Erythroblast (primary cell): Measurements from ENCODE around the gene MAS1L.

Experiments
- GATA1 ChIP-seq: IDR thresholded peaks from 2 replicates; pipeline ENCODE4 v1.6.1; 2011; ENCODE audit warnings: low read depth, mild to moderate bottlenecking, control low read depth, low read length, moderate library complexity
- POLR2A ChIP-seq: IDR thresholded peaks from 2 replicates; pipeline ENCODE4 v1.6.1; 2011; ENCODE audit warnings: mild to moderate bottlenecking, low read length

DNA sequence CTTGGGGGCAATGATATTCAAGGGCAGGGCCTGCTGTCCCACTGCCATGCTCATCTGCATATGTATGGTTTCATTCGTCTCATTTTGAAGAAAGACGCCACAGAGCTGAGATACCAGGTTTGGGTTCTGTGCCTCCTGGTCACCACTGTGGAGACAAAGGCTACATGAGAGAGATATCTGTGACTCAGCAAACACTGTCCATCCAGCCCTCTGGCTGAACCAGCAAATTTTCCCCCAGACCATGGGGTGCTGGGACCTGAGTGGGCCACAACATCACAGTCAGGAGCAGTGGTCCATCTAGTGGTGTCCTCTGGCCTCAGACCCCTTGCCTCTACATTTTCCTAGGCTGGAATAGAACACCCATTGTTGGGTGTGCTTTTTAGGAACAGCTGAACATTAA, at the start of gene MAS1L:
- no peak for TF ChIP-seq POLR2A
- no peak for TF ChIP-seq GATA1
